K562 (cell line): ENCODE measurements around the gene ZNF547. TPM values are rescaled to one million over a fixed set of nuclear protein-coding genes. Genes with fewer than 3 reads are reported as not detected.
A peak's percentile ranks its signal among the peaks of the same experiment; 100 is the strongest.

Experiments used
- ARID4B ChIP-seq: sonication (generic); formaldehyde crosslinking; IDR thresholded peaks from 2 replicates; pipeline ENCODE4 v1.8.0; 2022; ENCODE audit warnings: mild to moderate bottlenecking, missing genetic modification reagents
- E2F8 ChIP-seq: fragments of 450-650 bp; IDR thresholded peaks from 2 replicates; pipeline ENCODE4 v1.7.1; 2018; ENCODE audit warnings: mild to moderate bottlenecking, low read depth; ENCODE audit not compliant: partially characterized antibody
- FIP1L1 ChIP-seq: fragments of 200-400 bp; formaldehyde crosslinking; IDR thresholded peaks from 2 replicates; pipeline ENCODE4 v1.6.1; 2018; ENCODE audit warnings: mild to moderate bottlenecking, low read depth, low read length; ENCODE audit not compliant: poor library complexity, severe bottlenecking
- HSF4 ChIP-seq: fragments of 250-450 bp; sonication (Bioruptor Pico); IDR thresholded peaks from 2 replicates; pipeline ENCODE4 v2.1.2; 2022; ENCODE audit warnings: mild to moderate bottlenecking, moderate library complexity, borderline replicate concordance
- KAT7 ChIP-seq: sonication (generic); formaldehyde crosslinking; IDR thresholded peaks from 2 replicates; pipeline ENCODE4 v1.8.0; 2022; ENCODE audit warnings: missing genetic modification reagents, mild to moderate bottlenecking, borderline replicate concordance
- POLR2H ChIP-seq: IDR thresholded peaks from 2 replicates; pipeline ENCODE4 v1.6.1; 2016; ENCODE audit warnings: missing genetic modification characterization, low read depth, mild to moderate bottlenecking, control low read depth, missing compliant biosample characterization, moderate library complexity
- THAP12 ChIP-seq: fragments of 250-450 bp; sonication (Bioruptor Pico); IDR thresholded peaks from 2 replicates; pipeline ENCODE4 v1.9.0; 2021; ENCODE audit warnings: mild to moderate bottlenecking, inconsistent platforms
- ZNF395 ChIP-seq: fragments of 200-800 bp; sonication (Bioruptor generic); IDR thresholded peaks from 2 replicates; pipeline ENCODE4 v1.6.1; 2017; ENCODE audit warnings: missing genetic modification characterization, missing compliant biosample characterization
- ZNF449 ChIP-seq: fragments of 250-450 bp; sonication (Bioruptor Pico); IDR thresholded peaks from 2 replicates; pipeline ENCODE4 v1.8.0; 2022; ENCODE audit warnings: moderate library complexity, mild to moderate bottlenecking, inconsistent platforms
- polyA plus RNA-seq, 8 experiments: library from polyadenylated mRNA; depleted of rRNA in 4 of 8; stranded (reverse) in 5 of 8; unstranded in 3 of 8; fragments of >200 nt; fragmentation: Nextera tagmentation in 2 of 8; fragmentation: Illumina TruSeq in 1 of 8; extraction: Ambion mirVana in 2 of 8; extraction: Trizol in 1 of 8; gene quantifications; 2 replicates each; pipeline versions ENCODE4 v1.2.1 to v1.2.3, GENCODE V29; 2011 to 2014; ENCODE audit warnings: inconsistent platforms in 1 of 8, missing spikeins in 1 of 8
- total RNA-seq, 7 experiments: library from RNA; depleted of rRNA in 6 of 7; stranded (reverse); fragments of >200 nt in 6 of 7; fragmentation: Illumina TruSeq in 2 of 7; extraction: Trizol in 2 of 7; gene quantifications; 2 replicates each; pipeline versions ENCODE4 v1.2.1 to v1.2.3, GENCODE V29; 2011 to 2021; ENCODE audit warnings: low replicate concordance in 1 of 7

The ZNF547 gene
- total and polyA plus RNA-seq, 9 of the 15 experiments (the other 6 are each of a cell fraction or from before 2014, with no cell fraction given), result 0.03 to 0.96 (median 0.30) TPM

GRCh38 chr19:57320180-57321084 is 42.9 kb upstream of the ZNF547 start, which contains the start of gene ZNF543 (continued):
- TF ChIP-seq ARID4B (CRISPR knock-in tag) (peak; percentile 78), ZNF395 (CRISPR knock-in tag) (peak; percentile 40; the same call in 1 of the 2 replicates), THAP12 (CRISPR knock-in tag) (peak; percentile 43; the same call in 1 of the 2 replicates), HSF4 (CRISPR knock-in tag) (no peak), KAT7 (CRISPR knock-in tag) (0 out of 2 replicates have a peak, but pooled peaks have one; percentile 42), FIP1L1 (peak; percentile 50), ZNF449 (CRISPR knock-in tag) (no peak), E2F8 (peak; percentile 59), POLR2H (peak; percentile 74)
